Neural cell (in vitro differentiated cells): Measurements from ENCODE around the gene CDKL5.

ENCODE experiments used
- EZH2 ChIP-seq: fragments of 200-600, 300-800 bp; shearing (Covaris generic), sonication (generic); IDR thresholded peaks from 2 replicates; pipeline ENCODE4 v1.6.1; 2014; ENCODE audit warnings: antibody characterized with exemption, low read length, borderline replicate concordance, mild to moderate bottlenecking; ENCODE audit not compliant: insufficient read depth, poor library complexity, severe bottlenecking
- POLR2AphosphoS5 ChIP-seq: IDR thresholded peaks from 2 replicates; pipeline ENCODE4 v1.6.1; 2012
- RAD21 ChIP-seq: fragments of 450-650 bp; conservative IDR thresholded peaks from 2 replicates; pipeline ENCODE4 v1.6.1; 2014; ENCODE audit warnings: antibody characterized with exemption, mild to moderate bottlenecking, moderate library complexity
- TAF1 ChIP-seq: IDR thresholded peaks from 2 replicates; pipeline ENCODE4 v1.6.1; 2012; ENCODE audit warnings: low read depth
- TF ChIP-seq, protein P1 (sequence below): fragments of 450-650 bp; IDR thresholded peaks from 2 replicates; pipeline ENCODE4 v1.5.1; 2014; ENCODE audit warnings: antibody characterized with exemption, mild to moderate bottlenecking, moderate library complexity; ENCODE audit not compliant: poor library complexity, severe bottlenecking
- TF ChIP-seq, protein P2 (sequence below): IDR thresholded peaks from 2 replicates; pipeline ENCODE4 v1.6.1; 2012; ENCODE audit warnings: borderline replicate concordance

- TF ChIP-seq, protein P1, sequence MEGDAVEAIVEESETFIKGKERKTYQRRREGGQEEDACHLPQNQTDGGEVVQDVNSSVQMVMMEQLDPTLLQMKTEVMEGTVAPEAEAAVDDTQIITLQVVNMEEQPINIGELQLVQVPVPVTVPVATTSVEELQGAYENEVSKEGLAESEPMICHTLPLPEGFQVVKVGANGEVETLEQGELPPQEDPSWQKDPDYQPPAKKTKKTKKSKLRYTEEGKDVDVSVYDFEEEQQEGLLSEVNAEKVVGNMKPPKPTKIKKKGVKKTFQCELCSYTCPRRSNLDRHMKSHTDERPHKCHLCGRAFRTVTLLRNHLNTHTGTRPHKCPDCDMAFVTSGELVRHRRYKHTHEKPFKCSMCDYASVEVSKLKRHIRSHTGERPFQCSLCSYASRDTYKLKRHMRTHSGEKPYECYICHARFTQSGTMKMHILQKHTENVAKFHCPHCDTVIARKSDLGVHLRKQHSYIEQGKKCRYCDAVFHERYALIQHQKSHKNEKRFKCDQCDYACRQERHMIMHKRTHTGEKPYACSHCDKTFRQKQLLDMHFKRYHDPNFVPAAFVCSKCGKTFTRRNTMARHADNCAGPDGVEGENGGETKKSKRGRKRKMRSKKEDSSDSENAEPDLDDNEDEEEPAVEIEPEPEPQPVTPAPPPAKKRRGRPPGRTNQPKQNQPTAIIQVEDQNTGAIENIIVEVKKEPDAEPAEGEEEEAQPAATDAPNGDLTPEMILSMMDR, result no peak
- TF ChIP-seq, protein P2, sequence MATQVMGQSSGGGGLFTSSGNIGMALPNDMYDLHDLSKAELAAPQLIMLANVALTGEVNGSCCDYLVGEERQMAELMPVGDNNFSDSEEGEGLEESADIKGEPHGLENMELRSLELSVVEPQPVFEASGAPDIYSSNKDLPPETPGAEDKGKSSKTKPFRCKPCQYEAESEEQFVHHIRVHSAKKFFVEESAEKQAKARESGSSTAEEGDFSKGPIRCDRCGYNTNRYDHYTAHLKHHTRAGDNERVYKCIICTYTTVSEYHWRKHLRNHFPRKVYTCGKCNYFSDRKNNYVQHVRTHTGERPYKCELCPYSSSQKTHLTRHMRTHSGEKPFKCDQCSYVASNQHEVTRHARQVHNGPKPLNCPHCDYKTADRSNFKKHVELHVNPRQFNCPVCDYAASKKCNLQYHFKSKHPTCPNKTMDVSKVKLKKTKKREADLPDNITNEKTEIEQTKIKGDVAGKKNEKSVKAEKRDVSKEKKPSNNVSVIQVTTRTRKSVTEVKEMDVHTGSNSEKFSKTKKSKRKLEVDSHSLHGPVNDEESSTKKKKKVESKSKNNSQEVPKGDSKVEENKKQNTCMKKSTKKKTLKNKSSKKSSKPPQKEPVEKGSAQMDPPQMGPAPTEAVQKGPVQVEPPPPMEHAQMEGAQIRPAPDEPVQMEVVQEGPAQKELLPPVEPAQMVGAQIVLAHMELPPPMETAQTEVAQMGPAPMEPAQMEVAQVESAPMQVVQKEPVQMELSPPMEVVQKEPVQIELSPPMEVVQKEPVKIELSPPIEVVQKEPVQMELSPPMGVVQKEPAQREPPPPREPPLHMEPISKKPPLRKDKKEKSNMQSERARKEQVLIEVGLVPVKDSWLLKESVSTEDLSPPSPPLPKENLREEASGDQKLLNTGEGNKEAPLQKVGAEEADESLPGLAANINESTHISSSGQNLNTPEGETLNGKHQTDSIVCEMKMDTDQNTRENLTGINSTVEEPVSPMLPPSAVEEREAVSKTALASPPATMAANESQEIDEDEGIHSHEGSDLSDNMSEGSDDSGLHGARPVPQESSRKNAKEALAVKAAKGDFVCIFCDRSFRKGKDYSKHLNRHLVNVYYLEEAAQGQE, result no peak
- TF ChIP-seq POLR2AphosphoS5, result no peak
- TF ChIP-seq EZH2, result no peak
- TF ChIP-seq TAF1, result no peak
- TF ChIP-seq RAD21, result no peak
Observed at GRCh38 chrX:18558799-18559198, 133.4 kb downstream of the CDKL5 start.
